Measurements from ENCODE around the gene SEPHS1. TPM values are rescaled to one million over a fixed set of nuclear protein-coding genes. Genes with fewer than 3 reads are reported as not detected.

Gene SEPHS1
- total and polyA plus RNA-seq, 2 of the 8 experiments (the other 6 are each of a cell fraction or from before 2014, with no cell fraction given) = 270 to 683 TPM

DNA sequence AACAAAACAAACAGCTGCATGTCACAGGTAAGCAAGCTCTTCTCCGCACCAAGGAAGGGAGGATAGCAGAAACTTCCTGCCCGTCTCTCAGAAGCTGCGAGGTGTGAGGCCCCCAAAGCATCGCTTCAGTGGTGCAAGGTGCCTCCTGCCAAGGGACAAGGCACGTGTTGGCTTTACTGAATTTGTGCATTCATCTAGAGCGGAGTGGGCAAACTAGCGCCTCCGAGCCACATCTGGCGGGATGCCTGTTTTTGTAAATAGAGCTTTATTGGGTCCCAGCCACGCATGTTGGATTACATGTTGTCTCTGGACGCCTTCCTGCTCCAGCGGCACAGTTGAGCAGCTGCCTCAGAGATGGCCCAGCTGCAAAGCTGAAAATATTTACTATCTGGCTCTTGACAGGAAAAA is 75.9 kb downstream of the SEPHS1 start (continued):
- TF ChIP-seq CHD7 (IDR thresholded peaks at IDR 0.05; ENCODE audit: insufficient replicate concordance, low read length) = no peak
- TF ChIP-seq EZH2 (IDR thresholded peaks at IDR 0.05; ENCODE audit: low read depth, low read length, severe bottlenecking) = no peak
- no peak for TF ChIP-seq JUND (IDR thresholded peaks at IDR 0.05; ENCODE audit: low read length)
- TF ChIP-seq GTF2F1 (IDR thresholded peaks at IDR 0.05; ENCODE audit: borderline replicate concordance, low read depth, low read length) = no peak
- no peak for TF ChIP-seq TBP (IDR thresholded peaks at IDR 0.05; ENCODE audit: low read depth, low read length)
- no peak for TF ChIP-seq EGR1 (IDR thresholded peaks at IDR 0.05; ENCODE audit: borderline replicate concordance, low read depth, low read length)

All from H1 (cell line).